Measurements from ENCODE around the gene ARCN1. TPM values are rescaled to one million over a fixed set of nuclear protein-coding genes. Genes with fewer than 3 reads are reported as not detected.
"Not testable (repeated sequence)": the region's sequence is repeated elsewhere in the genome, so short reads cannot be mapped to it uniquely, and the experiment has no call there.

ARCN1 gene
- total RNA-seq, 6 donors from 2014 or later, result 29.3 to 121 (median 94.6) TPM

- Histone ChIP-seq H3K27me3 (no peaks in the 10 kb centered on the region), H3K9me3 (no peaks in the 10 kb centered on the region), H3K27ac (no peak overlapping the region), H3K36me3 (peaks cover 21 to 58% (median 47%) of the 10 kb centered on the region in 4 donors), H3K4me1 (peaks cover 12 to 23% (median 18%) of the 10 kb centered on the region in 4 donors), H3K4me3 (no peak overlapping the region)
- 63 to 76% methylated on average over 3 of the region's 3 CpGs for WGBS, 2 donors
- TF ChIP-seq POLR2A (IDR thresholded peaks at IDR 0.05) (no peak), CTCF (IDR thresholded peaks at IDR 0.05) (no peak), POLR2AphosphoS5 (IDR thresholded peaks at IDR 0.05) (no peak), EP300 (IDR thresholded peaks at IDR 0.05) (no peak)
- DNase-seq (no peak), ATAC-seq (ENCODE audit: low FRiP score in 2 of 2) (peak in 1 of 2 donors; percentile 54)
These were observed 30.1 kb downstream of the ARCN1 start for GRCh38 chr11:118602331-118602730.

GRCh38 chr11:118603709-118604108, 31.5 kb downstream of the ARCN1 start:
- not testable (repeated sequence) for DNase-seq; H3K4me3 ChIP-seq; H3K9me3 ChIP-seq; H3K27me3 ChIP-seq; ATAC-seq (ENCODE audit: low FRiP score in 2 of 2)
- H3K4me1 ChIP-seq, result peaks cover 21 to 30% (median 27%) of the 10 kb centered on the region in 4 donors
- H3K27ac ChIP-seq, result peak overlapping the region in 1 of 4 donors; percentile 96
- H3K36me3 ChIP-seq, result peaks cover 21 to 44% (median 36%) of the 10 kb centered on the region in 4 donors
- WGBS, 2 donors, result 86 to 92% methylated on average over 8 of the region's 8 CpGs

GRCh38 chr11:118604566-118604965, 32.4 kb downstream of the ARCN1 start:
- no peak overlapping the region for H3K4me3 ChIP-seq
- H3K36me3 ChIP-seq, result peaks cover 19 to 36% (median 27%) of the 10 kb centered on the region in 4 donors
- 59 to 78% methylated on average over 3 of the region's 3 CpGs for WGBS, 2 donors
- no peak for ATAC-seq (ENCODE audit: low FRiP score in 2 of 2)
- no peaks in the 10 kb centered on the region for H3K9me3 ChIP-seq
- peak overlapping the region; percentile 31 to 96 (median 60) for H3K27ac ChIP-seq
- DNase-seq, result no peak
- no peak for TF ChIP-seq CTCF (IDR thresholded peaks at IDR 0.05)
- no peak for TF ChIP-seq POLR2A (IDR thresholded peaks at IDR 0.05)
- TF ChIP-seq POLR2AphosphoS5 (IDR thresholded peaks at IDR 0.05), result no peak
- no peak for TF ChIP-seq EP300 (IDR thresholded peaks at IDR 0.05)
- peaks cover 30 to 39% (median 33%) of the 10 kb centered on the region in 4 donors for H3K4me1 ChIP-seq
- peaks cover 0 to 5% (median 0%) of the 10 kb centered on the region in 4 donors for H3K27me3 ChIP-seq

- TF ChIP-seq CTCF (IDR thresholded peaks at IDR 0.05) (no peak), POLR2AphosphoS5 (IDR thresholded peaks at IDR 0.05) (peak; percentile 83 to 89), POLR2A (IDR thresholded peaks at IDR 0.05) (peak in 1 of 4 donors; percentile 17), EP300 (IDR thresholded peaks at IDR 0.05) (peak in 2 of 4 donors; percentile 44 to 71)
- ATAC-seq (ENCODE audit: low FRiP score in 2 of 2) (peak in 1 of 2 donors; percentile 55), DNase-seq (peak in 1 of 2 donors; percentile 44)
- peaks cover 0 to 5% (median 0%) of the 10 kb centered on the region in 4 donors for H3K27me3 ChIP-seq
- H3K9me3 ChIP-seq, result no peaks in the 10 kb centered on the region
- H3K36me3 ChIP-seq, result peaks cover 13 to 28% (median 20%) of the 10 kb centered on the region in 4 donors
- peak overlapping the region; percentile 32 to 96 (median 92) for H3K27ac ChIP-seq
- peaks cover 35 to 46% (median 40%) of the 10 kb centered on the region in 4 donors for H3K4me1 ChIP-seq
- no peak overlapping the region for H3K4me3 ChIP-seq
- 37 to 44% methylated on average over 10 of the region's 10 CpGs for WGBS, 2 donors
These were observed 33.1 kb downstream of the ARCN1 start for GRCh38 chr11:118605116-118605867.

- Histone ChIP-seq H3K4me1 (peaks cover 39 to 56% (median 50%) of the 10 kb centered on the region in 4 donors), H3K27me3 (peaks cover 0 to 10% (median 3%) of the 10 kb centered on the region in 4 donors), H3K36me3 (peaks cover 8 to 18% (median 11%) of the 10 kb centered on the region in 4 donors), H3K4me3 (no peak overlapping the region), H3K9me3 (no peaks in the 10 kb centered on the region), H3K27ac (peak overlapping the region; percentile 32 to 96 (median 92))
- TF ChIP-seq POLR2A (IDR thresholded peaks at IDR 0.05) (no peak), POLR2AphosphoS5 (IDR thresholded peaks at IDR 0.05) (no peak), EP300 (IDR thresholded peaks at IDR 0.05) (no peak), CTCF (IDR thresholded peaks at IDR 0.05) (no peak)
- 72 to 77% methylated on average over 6 to 7 of the region's 7 CpGs for WGBS, 2 donors
- ATAC-seq (ENCODE audit: low FRiP score in 2 of 2) (no peak), DNase-seq (no peak)
These were observed 34.1 kb downstream of the ARCN1 start for GRCh38 chr11:118606157-118606843.

All from upper lobe of left lung (tissue), 6 donors.